ENCODE data around the gene UBTD2. TPM values are rescaled to one million over a fixed set of nuclear protein-coding genes. Genes with fewer than 3 reads are reported as not detected.

Gene UBTD2
- polyA plus RNA-seq, 1 donor from 2014 or later, result 89.9 TPM

DNA sequence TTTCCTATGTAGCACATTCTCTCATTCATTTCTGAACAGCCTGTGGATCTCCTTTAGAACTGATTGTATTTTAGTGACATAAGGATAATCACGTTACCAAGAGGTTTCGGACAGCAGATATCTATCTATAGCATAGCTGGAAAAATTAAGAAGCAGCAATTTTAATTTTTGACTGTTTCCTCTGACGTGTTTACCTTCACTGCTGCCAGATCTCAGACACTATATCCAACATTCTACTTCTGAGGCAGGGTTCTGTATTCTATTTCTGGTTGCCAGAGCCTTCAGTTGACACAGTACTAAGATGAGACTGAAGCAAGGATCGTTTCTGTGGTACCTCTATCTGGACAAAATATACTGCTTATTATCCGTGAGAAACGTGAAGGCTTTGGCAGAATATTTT, 89.7 kb downstream of the UBTD2 start, which contains the start of gene EFCAB9:
EFCAB9 (plus strand) TSS at position 301 of the 400 bp plus-strand sequence; CDS start at position 302, 1 bp downstream.
- H3K9me2 ChIP-seq (ENCODE audit: insufficient read depth, low read length), result no peaks in the 10 kb centered on the region
- no peaks in the 10 kb centered on the region for H3F3A ChIP-seq (ENCODE audit: insufficient read depth, low read length, poor library complexity, severe bottlenecking)
- no peak within 1 kb of the TSS for H3K4me3 ChIP-seq (ENCODE audit: low read length)
- no peaks in the 10 kb centered on the region for H3K36me3 ChIP-seq (ENCODE audit: insufficient read depth, low read length)
- no peaks in the 10 kb centered on the region for H4K20me1 ChIP-seq (ENCODE audit: insufficient read depth)
- no peak within 1 kb of the TSS for H3K27ac ChIP-seq (ENCODE audit: low read length)
- no peak within 1 kb of the TSS for H3K4me2 ChIP-seq (ENCODE audit: low read length)
- H3K79me2 ChIP-seq (replicated peaks; ENCODE audit: insufficient read depth, low read length), result no peaks in the 10 kb centered on the region
- H2AFZ ChIP-seq (ENCODE audit: low read depth, low read length), result no peak within 1 kb of the TSS
- no peak for TF ChIP-seq EZH2 (IDR thresholded peaks at IDR 0.05; ENCODE audit: borderline replicate concordance, insufficient read depth, low read length, poor library complexity, severe bottlenecking)
- no peak for TF ChIP-seq SMC3 (conservative IDR thresholded peaks at IDR 0.05; ENCODE audit: poor library complexity)
- no peak for TF ChIP-seq EP300 (conservative IDR thresholded peaks at IDR 0.05; ENCODE audit: poor library complexity, severe bottlenecking)
- no peak for TF ChIP-seq POLR2AphosphoS5 (IDR thresholded peaks at IDR 0.05)
- no peak for TF ChIP-seq REST (IDR thresholded peaks at IDR 0.05; ENCODE audit: borderline replicate concordance)
- no peak for TF ChIP-seq RAD21 (conservative IDR thresholded peaks at IDR 0.05)
- TF ChIP-seq TAF1 (IDR thresholded peaks at IDR 0.05; ENCODE audit: low read depth), result no peak
- no peak for TF ChIP-seq CTCF (IDR thresholded peaks at IDR 0.05; ENCODE audit: poor library complexity, severe bottlenecking)
- TF ChIP-seq MXI1 (conservative IDR thresholded peaks at IDR 0.05; ENCODE audit: poor library complexity, severe bottlenecking), result no peak
- no peak within 1 kb of the TSS for H3K9ac ChIP-seq (ENCODE audit: low read length)
- H3K27me3 ChIP-seq (ENCODE audit: insufficient read depth, low read depth, low read length), result no peaks in the 10 kb centered on the region
- H3K9me3 ChIP-seq (ENCODE audit: low read length), result no peaks in the 10 kb centered on the region

DNA sequence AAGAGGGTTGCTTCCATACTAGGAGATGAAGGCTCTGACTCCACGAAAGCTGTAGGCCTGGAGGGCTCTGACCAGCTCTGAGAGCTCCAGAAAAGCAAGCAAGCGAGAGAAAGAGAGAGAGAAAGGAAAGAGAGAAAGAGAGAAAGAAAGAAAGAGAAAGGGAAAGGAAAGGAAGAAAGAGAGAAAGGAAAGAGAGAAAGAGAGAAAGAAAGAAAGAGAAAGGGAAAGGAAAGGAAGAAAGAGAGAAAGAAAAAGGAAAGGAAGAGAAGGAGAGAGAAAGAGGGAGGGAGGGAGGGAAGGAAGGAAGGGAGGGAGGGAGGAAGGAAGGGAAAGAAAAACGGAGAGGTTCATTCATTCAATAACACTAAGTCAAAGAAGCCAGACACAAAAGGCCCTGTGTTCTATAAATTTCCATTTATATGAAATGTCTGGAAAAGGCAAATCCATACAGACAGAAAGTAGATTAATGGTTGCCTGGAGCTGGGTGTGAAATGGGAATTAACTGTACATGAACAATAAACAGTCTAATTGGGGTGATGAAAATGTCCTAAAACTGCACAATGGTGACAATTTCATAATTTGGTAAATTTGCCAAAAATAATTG, 93.8 kb downstream of the UBTD2 start:
- Histone ChIP-seq H4K20me1 (ENCODE audit: insufficient read depth) (no peaks in the 10 kb centered on the region), H3F3A (ENCODE audit: insufficient read depth, low read length, poor library complexity, severe bottlenecking) (no peaks in the 10 kb centered on the region), H3K9me2 (ENCODE audit: insufficient read depth, low read length) (no peaks in the 10 kb centered on the region), H3K27ac (ENCODE audit: low read length) (no peak overlapping the region), H3K36me3 (ENCODE audit: insufficient read depth, low read length) (no peaks in the 10 kb centered on the region), H3K27me3 (ENCODE audit: insufficient read depth, low read depth, low read length) (peaks cover 13% of the 10 kb centered on the region), H3K4me2 (ENCODE audit: low read length) (no peak overlapping the region), H3K4me3 (ENCODE audit: low read length) (no peak overlapping the region), H3K79me2 (replicated peaks; ENCODE audit: insufficient read depth, low read length) (no peaks in the 10 kb centered on the region), H2AFZ (ENCODE audit: low read depth, low read length) (no peak overlapping the region), H3K9me3 (ENCODE audit: low read length) (no peaks in the 10 kb centered on the region), H3K9ac (ENCODE audit: low read length) (no peak overlapping the region)
- TF ChIP-seq SMC3 (conservative IDR thresholded peaks at IDR 0.05; ENCODE audit: poor library complexity) (no peak), EZH2 (IDR thresholded peaks at IDR 0.05; ENCODE audit: borderline replicate concordance, insufficient read depth, low read length, poor library complexity, severe bottlenecking) (no peak), POLR2AphosphoS5 (IDR thresholded peaks at IDR 0.05) (no peak), EP300 (conservative IDR thresholded peaks at IDR 0.05; ENCODE audit: poor library complexity, severe bottlenecking) (no peak), CTCF (IDR thresholded peaks at IDR 0.05; ENCODE audit: poor library complexity, severe bottlenecking) (no peak), TAF1 (IDR thresholded peaks at IDR 0.05; ENCODE audit: low read depth) (no peak), REST (IDR thresholded peaks at IDR 0.05; ENCODE audit: borderline replicate concordance) (no peak), RAD21 (conservative IDR thresholded peaks at IDR 0.05) (no peak), MXI1 (conservative IDR thresholded peaks at IDR 0.05; ENCODE audit: poor library complexity, severe bottlenecking) (no peak)
